HEK293 (cell line): ENCODE measurements around the gene ACVR2B.

Experiments used
- CTCF ChIP-seq: fragments of 450-650 bp; formaldehyde crosslinking; IDR thresholded peaks from 2 replicates; pipeline ENCODE4 v1.5.1; 2016; ENCODE audit warnings: missing biosample characterization, missing genetic modification characterization
- GLI4 ChIP-seq: fragments of 450-650 bp; formaldehyde crosslinking; IDR thresholded peaks from 2 replicates; pipeline ENCODE4 v1.5.1; 2016; ENCODE audit warnings: missing biosample characterization, missing genetic modification characterization
- PRDM2 ChIP-seq: fragments of 450-650 bp; formaldehyde crosslinking; IDR thresholded peaks from 2 replicates; pipeline ENCODE4 v1.5.1; 2016; ENCODE audit warnings: missing biosample characterization, missing genetic modification characterization, borderline replicate concordance
- YY1 ChIP-seq: fragments of 450-650 bp; formaldehyde crosslinking; IDR thresholded peaks from 2 replicates; pipeline ENCODE4 v1.5.1; 2018; ENCODE audit warnings: missing biosample characterization, missing genetic modification characterization
- ZBTB1 ChIP-seq: fragments of 450-650 bp; formaldehyde crosslinking; IDR thresholded peaks from 2 replicates; pipeline ENCODE4 v1.5.1; 2016; ENCODE audit warnings: missing biosample characterization, missing genetic modification characterization
- ZNF350 ChIP-seq: fragments of 450-650 bp; formaldehyde crosslinking; IDR thresholded peaks from 2 replicates; pipeline ENCODE4 v1.5.0; 2017; ENCODE audit warnings: missing biosample characterization, mild to moderate bottlenecking, missing genetic modification characterization
- ZNF416 ChIP-seq: fragments of 450-650 bp; formaldehyde crosslinking; IDR thresholded peaks from 2 replicates; pipeline ENCODE4 v1.5.1; 2016; ENCODE audit warnings: missing biosample characterization, missing genetic modification characterization
- ZNF433 ChIP-seq: fragments of 450-650 bp; formaldehyde crosslinking; IDR thresholded peaks from 2 replicates; pipeline ENCODE4 v1.5.1; 2016; ENCODE audit warnings: missing biosample characterization, missing genetic modification characterization, low read depth

GRCh38 chr3:38493031-38493430, 39.3 kb downstream of the ACVR2B start:
- TF ChIP-seq ZNF433 (tag by site-specific recombination) (no peak), ZBTB1 (tag by site-specific recombination) (no peak), GLI4 (no peak), ZNF416 (tag by site-specific recombination) (no peak), CTCF (no peak), YY1 (tag by site-specific recombination) (no peak), ZNF350 (tag by site-specific recombination) (no peak), PRDM2 (no peak)
